HCT116 (cell line): Measurements from ENCODE around the gene RASL11B.

Source experiments
- CEBPB ChIP-seq: IDR thresholded peaks from 2 replicates; pipeline ENCODE4 v1.6.1; 2012; ENCODE audit warnings: low read depth
- EGR1 ChIP-seq: IDR thresholded peaks from 2 replicates; pipeline ENCODE4 v1.6.1; 2012; ENCODE audit warnings: low read depth
- EZH2phosphoT487 ChIP-seq: fragments of 200-600 bp; IDR thresholded peaks from 2 replicates; pipeline ENCODE4 v1.6.1; 2018; ENCODE audit warnings: antibody characterized with exemption, borderline replicate concordance
- POLR2A ChIP-seq: IDR thresholded peaks from 2 replicates; pipeline ENCODE4 v1.7.0; 2011; ENCODE audit warnings: borderline replicate concordance; ENCODE audit not compliant: insufficient read depth, insufficient read length; ENCODE audit errors: extremely low read depth
- YY1 ChIP-seq: IDR thresholded peaks from 2 replicates; pipeline ENCODE4 v1.6.1; 2011; ENCODE audit warnings: low read length, low read depth, moderate library complexity, mild to moderate bottlenecking; ENCODE audit not compliant: insufficient replicate concordance; ENCODE audit errors: extremely low read depth
- TF ChIP-seq, protein P1 (sequence below), 3 experiments: fragments of 200-600 bp in 1 of 3; sonication (generic) in 1 of 3; IDR thresholded peaks in 2 of 3; conservative IDR thresholded peaks in 1 of 3; 2 replicates each; pipeline ENCODE4 v1.5.1; 2012 to 2017; ENCODE audit warnings: low read depth in 2 of 3, low read length in 2 of 3, antibody characterized with exemption in 1 of 3, borderline replicate concordance in 1 of 3, control low read depth in 1 of 3, mild to moderate bottlenecking in 1 of 3, mixed read lengths in 1 of 3, mixed run types in 1 of 3, moderate library complexity in 1 of 3; ENCODE audit not compliant: insufficient read depth in 1 of 3

DNA sequence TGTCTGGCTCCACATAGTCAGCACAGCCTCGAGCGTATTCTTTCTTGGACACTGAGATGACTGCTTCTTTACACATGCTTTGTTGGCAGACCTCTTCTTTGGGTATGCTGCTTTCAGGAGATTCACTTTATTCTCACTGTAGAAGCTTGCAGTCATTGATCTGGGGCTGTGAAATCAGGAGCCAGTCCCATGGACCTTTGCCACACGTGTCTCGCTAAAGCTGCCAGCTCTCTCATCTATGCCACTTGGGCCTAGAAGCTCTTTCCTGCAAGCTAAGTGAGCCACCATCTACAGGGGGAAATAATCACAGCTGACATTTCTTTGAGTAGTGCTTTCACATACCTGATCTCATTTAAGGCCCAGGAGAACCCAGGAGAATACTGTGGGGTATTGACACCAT is 5.0 kb downstream of the RASL11B start:
- no peak for TF ChIP-seq POLR2A
- TF ChIP-seq YY1 = no peak
- TF ChIP-seq EZH2phosphoT487 = no peak
- TF ChIP-seq, protein P1, sequence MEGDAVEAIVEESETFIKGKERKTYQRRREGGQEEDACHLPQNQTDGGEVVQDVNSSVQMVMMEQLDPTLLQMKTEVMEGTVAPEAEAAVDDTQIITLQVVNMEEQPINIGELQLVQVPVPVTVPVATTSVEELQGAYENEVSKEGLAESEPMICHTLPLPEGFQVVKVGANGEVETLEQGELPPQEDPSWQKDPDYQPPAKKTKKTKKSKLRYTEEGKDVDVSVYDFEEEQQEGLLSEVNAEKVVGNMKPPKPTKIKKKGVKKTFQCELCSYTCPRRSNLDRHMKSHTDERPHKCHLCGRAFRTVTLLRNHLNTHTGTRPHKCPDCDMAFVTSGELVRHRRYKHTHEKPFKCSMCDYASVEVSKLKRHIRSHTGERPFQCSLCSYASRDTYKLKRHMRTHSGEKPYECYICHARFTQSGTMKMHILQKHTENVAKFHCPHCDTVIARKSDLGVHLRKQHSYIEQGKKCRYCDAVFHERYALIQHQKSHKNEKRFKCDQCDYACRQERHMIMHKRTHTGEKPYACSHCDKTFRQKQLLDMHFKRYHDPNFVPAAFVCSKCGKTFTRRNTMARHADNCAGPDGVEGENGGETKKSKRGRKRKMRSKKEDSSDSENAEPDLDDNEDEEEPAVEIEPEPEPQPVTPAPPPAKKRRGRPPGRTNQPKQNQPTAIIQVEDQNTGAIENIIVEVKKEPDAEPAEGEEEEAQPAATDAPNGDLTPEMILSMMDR (IDR thresholded peaks at IDR 0.05 in 2 of 3, conservative IDR thresholded peaks at IDR 0.05 in 1 of 3; ENCODE audit: borderline replicate concordance in 1 of 3, insufficient read depth in 1 of 3, low read depth in 2 of 3, low read length in 2 of 3) = no peak
- TF ChIP-seq EGR1 = no peak
- TF ChIP-seq CEBPB = no peak
